SK-N-SH treated with all-trans-retinoic acid at 6 μM for 48 hours (cell line): ENCODE data around the gene CRACR2B.

Experiments
- ARNTL ChIP-seq: fragments of 450-650 bp; formaldehyde crosslinking; IDR thresholded peaks from 2 replicates; pipeline ENCODE4 v1.5.0; 2020; ENCODE audit warnings: low read depth, mild to moderate bottlenecking, moderate library complexity, borderline replicate concordance
- PPARA ChIP-seq: fragments of 250-450 bp; sonication (Bioruptor Pico); IDR thresholded peaks from 2 replicates; pipeline ENCODE4 v1.5.0; 2020; ENCODE audit warnings: mild to moderate bottlenecking, borderline replicate concordance
- RARB ChIP-seq: fragments of 250-450 bp; sonication (Bioruptor Pico); IDR thresholded peaks from 2 replicates; pipeline ENCODE4 v1.8.0; 2021; ENCODE audit warnings: mild to moderate bottlenecking, moderate library complexity
- TCF4 ChIP-seq: fragments of 250-450 bp; sonication (Bioruptor Pico); IDR thresholded peaks from 2 replicates; pipeline ENCODE4 v1.8.0; 2021; ENCODE audit warnings: mild to moderate bottlenecking, moderate library complexity, borderline replicate concordance
- TOX ChIP-seq: fragments of 250-450 bp; sonication (Bioruptor Pico); IDR thresholded peaks from 2 replicates; pipeline ENCODE4 v1.8.0; 2021; ENCODE audit warnings: mild to moderate bottlenecking, moderate library complexity, borderline replicate concordance
- ZFP3 ChIP-seq: fragments of 250-450 bp; sonication (Bioruptor Pico); IDR thresholded peaks from 2 replicates; pipeline ENCODE4 v1.5.0; 2020; ENCODE audit warnings: mild to moderate bottlenecking, moderate library complexity
- TF ChIP-seq, protein P1 (sequence below): fragments of 250-450 bp; sonication (Bioruptor Pico); IDR thresholded peaks from 2 replicates; pipeline ENCODE4 v1.5.0; 2020; ENCODE audit warnings: mild to moderate bottlenecking, moderate library complexity
- TF ChIP-seq, protein P2 (sequence below): fragments of 250-450 bp; sonication (Bioruptor Pico); IDR thresholded peaks from 2 replicates; pipeline ENCODE4 v1.8.0; 2021; ENCODE audit warnings: low read depth, mild to moderate bottlenecking, moderate library complexity, borderline replicate concordance

DNA sequence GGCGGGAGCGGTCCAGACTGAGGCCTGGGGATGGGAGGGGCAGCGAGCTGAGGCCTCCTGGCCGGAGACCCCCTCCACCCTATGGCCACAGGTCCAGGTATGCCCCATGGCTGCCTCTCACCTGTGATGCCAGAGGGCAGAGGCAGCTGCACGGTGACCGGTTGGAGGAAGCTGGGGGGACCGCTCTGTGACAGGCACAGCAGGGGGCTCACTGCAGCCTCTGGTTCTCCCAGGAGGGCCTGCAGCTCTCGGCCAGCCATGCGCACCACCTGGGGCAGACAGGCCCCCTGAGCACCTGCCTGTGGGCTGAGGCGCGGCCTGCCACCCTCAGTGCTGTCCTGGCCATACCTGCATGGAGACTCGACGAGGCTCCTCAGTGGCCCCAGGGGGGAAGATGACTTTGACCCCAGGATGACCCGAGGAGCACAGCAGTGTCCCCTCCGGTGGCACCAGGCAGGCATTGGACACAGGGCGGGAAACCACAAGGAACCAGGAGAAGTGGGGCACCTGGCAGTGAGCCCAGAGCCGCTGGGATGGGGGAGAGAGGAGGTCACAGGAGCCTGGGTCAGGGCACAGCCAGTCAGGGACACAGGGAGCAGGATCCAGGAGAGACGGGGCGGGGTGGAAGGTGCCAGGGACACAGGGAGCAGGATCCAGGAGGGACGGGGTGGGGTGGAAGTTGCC, 26.5 kb upstream of the CRACR2B start:
- TF ChIP-seq, protein P1, sequence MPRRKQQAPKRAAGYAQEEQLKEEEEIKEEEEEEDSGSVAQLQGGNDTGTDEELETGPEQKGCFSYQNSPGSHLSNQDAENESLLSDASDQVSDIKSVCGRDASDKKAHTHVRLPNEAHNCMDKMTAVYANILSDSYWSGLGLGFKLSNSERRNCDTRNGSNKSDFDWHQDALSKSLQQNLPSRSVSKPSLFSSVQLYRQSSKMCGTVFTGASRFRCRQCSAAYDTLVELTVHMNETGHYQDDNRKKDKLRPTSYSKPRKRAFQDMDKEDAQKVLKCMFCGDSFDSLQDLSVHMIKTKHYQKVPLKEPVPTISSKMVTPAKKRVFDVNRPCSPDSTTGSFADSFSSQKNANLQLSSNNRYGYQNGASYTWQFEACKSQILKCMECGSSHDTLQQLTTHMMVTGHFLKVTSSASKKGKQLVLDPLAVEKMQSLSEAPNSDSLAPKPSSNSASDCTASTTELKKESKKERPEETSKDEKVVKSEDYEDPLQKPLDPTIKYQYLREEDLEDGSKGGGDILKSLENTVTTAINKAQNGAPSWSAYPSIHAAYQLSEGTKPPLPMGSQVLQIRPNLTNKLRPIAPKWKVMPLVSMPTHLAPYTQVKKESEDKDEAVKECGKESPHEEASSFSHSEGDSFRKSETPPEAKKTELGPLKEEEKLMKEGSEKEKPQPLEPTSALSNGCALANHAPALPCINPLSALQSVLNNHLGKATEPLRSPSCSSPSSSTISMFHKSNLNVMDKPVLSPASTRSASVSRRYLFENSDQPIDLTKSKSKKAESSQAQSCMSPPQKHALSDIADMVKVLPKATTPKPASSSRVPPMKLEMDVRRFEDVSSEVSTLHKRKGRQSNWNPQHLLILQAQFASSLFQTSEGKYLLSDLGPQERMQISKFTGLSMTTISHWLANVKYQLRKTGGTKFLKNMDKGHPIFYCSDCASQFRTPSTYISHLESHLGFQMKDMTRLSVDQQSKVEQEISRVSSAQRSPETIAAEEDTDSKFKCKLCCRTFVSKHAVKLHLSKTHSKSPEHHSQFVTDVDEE (CRISPR knock-in tag), result no peak
- TF ChIP-seq RARB (CRISPR knock-in tag) (no peak), PPARA (CRISPR knock-in tag) (no peak), ZFP3 (no peak), TCF4 (CRISPR knock-in tag) (no peak), TOX (no peak), ARNTL (no peak)
- TF ChIP-seq, protein P2, sequence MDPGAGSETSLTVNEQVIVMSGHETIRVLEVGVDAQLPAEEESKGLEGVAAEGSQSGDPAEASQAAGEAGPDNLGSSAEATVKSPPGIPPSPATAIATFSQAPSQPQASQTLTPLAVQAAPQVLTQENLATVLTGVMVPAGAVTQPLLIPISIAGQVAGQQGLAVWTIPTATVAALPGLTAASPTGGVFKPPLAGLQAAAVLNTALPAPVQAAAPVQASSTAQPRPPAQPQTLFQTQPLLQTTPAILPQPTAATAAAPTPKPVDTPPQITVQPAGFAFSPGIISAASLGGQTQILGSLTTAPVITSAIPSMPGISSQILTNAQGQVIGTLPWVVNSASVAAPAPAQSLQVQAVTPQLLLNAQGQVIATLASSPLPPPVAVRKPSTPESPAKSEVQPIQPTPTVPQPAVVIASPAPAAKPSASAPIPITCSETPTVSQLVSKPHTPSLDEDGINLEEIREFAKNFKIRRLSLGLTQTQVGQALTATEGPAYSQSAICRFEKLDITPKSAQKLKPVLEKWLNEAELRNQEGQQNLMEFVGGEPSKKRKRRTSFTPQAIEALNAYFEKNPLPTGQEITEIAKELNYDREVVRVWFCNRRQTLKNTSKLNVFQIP (CRISPR knock-in tag), result no peak
